GF-D8 (cell line): ENCODE measurements around the gene RBM33.

ENCODE experiments used
- DNase-seq: peaks from one replicate; lab custom pipeline; 2025; lab: John Stamatoyannopoulos, UW

The RBM33 gene

GRCh38 chr7:155824227-155824886, 179.9 kb downstream of the RBM33 start:
- no peak for DNase-seq

DNA sequence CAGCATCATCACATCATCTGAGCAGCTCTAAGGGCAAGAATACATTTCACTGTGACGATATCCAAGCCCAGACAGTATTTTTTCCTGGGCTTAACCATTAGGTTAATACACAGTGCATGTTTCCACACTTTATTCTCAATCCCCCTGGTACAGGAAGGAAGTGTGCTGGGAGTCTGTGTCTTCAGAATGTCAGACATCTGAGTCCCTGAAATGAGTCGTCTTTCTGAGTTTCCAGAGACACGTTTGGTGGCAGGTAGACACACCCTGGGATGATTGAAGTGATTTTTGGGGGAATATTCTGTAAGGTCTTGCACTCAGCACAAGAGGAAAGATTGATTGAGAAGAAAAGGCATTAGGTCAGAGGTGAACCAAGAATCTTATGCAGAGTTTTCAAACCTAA, 180.9 kb downstream of the RBM33 start:
- DNase-seq: no peak

DNA sequence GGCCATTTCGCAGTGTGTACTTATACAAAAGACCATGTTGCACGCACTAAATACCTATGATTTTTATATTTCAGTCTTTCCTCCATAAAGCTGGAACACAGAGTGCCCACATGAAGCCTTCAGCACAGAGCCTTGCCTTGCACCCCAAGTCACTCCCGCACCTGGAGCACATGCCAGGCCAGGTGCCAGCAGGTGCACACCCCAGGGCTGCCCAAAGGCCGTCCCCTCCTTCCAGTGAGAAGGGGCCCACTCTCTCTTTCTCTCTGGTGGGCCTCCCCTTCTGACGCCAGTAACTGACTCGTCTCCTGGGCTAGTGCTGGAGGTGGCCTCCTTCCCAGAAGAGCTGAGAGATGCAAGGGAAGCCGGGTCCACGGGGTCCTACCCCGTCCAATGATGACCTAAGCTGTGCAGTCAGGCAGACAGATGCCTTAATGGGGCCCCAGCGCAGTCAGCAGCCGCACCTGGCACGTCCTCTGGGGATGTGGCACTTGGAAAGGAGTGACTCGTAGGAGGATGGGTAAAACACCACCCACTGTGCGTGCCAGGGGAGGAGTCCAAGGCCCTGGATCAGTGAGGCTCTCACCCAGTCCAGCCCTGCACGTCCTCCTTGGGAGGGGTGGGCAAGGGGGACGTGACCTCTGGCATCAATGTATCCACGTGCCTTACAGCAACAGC, 185.5 kb downstream of the RBM33 start:
- no peak for DNase-seq
